Ishikawa (cell line): Measurements from ENCODE around the gene AK1.

ENCODE experiments used
- CEBPB ChIP-seq: IDR thresholded peaks from 2 replicates; pipeline ENCODE4 v1.6.1; 2012
- CREB1 ChIP-seq: IDR thresholded peaks from 2 replicates; pipeline ENCODE4 v1.6.1; 2012; ENCODE audit warnings: low read depth
- EGR1 ChIP-seq: IDR thresholded peaks from 2 replicates; pipeline ENCODE4 v1.6.1; 2012
- EP300 ChIP-seq: IDR thresholded peaks from 2 replicates; pipeline ENCODE4 v1.6.1; 2012; ENCODE audit warnings: borderline replicate concordance
- FOXM1 ChIP-seq: IDR thresholded peaks from 2 replicates; pipeline ENCODE4 v1.6.1; 2012; ENCODE audit warnings: low read depth, borderline replicate concordance
- MAX ChIP-seq: IDR thresholded peaks from 2 replicates; pipeline ENCODE4 v1.6.1; 2012
- NFIC ChIP-seq: IDR thresholded peaks from 2 replicates; pipeline ENCODE4 v1.6.1; 2012
- RAD21 ChIP-seq: IDR thresholded peaks from 2 replicates; pipeline ENCODE4 v1.6.1; 2012; ENCODE audit warnings: low read depth
- TAF1 ChIP-seq: IDR thresholded peaks from 2 replicates; pipeline ENCODE4 v1.6.1; 2012; ENCODE audit warnings: low read depth, mild to moderate bottlenecking
- TCF12 ChIP-seq: IDR thresholded peaks from 2 replicates; pipeline ENCODE4 v1.6.1; 2012; ENCODE audit warnings: low read depth
- TEAD4 ChIP-seq: IDR thresholded peaks from 2 replicates; pipeline ENCODE4 v1.6.1; 2012
- USF1 ChIP-seq: IDR thresholded peaks from 2 replicates; pipeline ENCODE4 v1.6.1; 2012
- YY1 ChIP-seq: IDR thresholded peaks from 2 replicates; pipeline ENCODE4 v1.6.1; 2012; ENCODE audit warnings: low read depth
- ZBTB7A ChIP-seq: IDR thresholded peaks from 2 replicates; pipeline ENCODE4 v1.6.1; 2012; ENCODE audit warnings: low read depth
- TF ChIP-seq, protein P1 (sequence below): IDR thresholded peaks from 2 replicates; pipeline ENCODE4 v1.6.1; 2012; ENCODE audit warnings: low read depth, mild to moderate bottlenecking

Gene AK1

DNA sequence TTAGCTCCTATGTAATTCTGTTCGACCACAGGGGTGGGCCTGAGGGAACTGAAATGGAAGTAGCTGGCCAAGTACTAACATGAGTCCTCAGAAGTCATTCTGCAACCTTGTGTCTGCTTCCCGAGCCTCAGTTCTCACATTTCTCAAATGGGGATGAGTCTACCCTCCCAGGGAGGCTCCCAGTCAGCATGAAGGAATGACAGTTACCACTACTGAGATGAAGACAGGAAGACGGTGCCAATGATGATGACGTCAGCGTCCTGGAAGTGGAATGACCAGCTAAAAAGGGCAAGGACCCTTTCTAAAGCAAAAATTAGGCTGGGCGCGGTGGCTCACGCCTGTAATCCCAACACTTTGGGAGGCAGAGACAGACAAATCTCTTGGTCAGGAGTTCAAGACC is 46.3 kb upstream of the AK1 start:
- TF ChIP-seq TEAD4 (no peak), EGR1 (no peak)

GRCh38 chr9:127923046-127923445 is 45.6 kb upstream of the AK1 start:
- TF ChIP-seq TCF12 (no peak), USF1 (no peak), NFIC (no peak), CREB1 (no peak), RAD21 (no peak), YY1 (no peak), EGR1 (no peak), CEBPB (no peak), ZBTB7A (no peak), TAF1 (no peak), MAX (no peak)
- TF ChIP-seq, protein P1, sequence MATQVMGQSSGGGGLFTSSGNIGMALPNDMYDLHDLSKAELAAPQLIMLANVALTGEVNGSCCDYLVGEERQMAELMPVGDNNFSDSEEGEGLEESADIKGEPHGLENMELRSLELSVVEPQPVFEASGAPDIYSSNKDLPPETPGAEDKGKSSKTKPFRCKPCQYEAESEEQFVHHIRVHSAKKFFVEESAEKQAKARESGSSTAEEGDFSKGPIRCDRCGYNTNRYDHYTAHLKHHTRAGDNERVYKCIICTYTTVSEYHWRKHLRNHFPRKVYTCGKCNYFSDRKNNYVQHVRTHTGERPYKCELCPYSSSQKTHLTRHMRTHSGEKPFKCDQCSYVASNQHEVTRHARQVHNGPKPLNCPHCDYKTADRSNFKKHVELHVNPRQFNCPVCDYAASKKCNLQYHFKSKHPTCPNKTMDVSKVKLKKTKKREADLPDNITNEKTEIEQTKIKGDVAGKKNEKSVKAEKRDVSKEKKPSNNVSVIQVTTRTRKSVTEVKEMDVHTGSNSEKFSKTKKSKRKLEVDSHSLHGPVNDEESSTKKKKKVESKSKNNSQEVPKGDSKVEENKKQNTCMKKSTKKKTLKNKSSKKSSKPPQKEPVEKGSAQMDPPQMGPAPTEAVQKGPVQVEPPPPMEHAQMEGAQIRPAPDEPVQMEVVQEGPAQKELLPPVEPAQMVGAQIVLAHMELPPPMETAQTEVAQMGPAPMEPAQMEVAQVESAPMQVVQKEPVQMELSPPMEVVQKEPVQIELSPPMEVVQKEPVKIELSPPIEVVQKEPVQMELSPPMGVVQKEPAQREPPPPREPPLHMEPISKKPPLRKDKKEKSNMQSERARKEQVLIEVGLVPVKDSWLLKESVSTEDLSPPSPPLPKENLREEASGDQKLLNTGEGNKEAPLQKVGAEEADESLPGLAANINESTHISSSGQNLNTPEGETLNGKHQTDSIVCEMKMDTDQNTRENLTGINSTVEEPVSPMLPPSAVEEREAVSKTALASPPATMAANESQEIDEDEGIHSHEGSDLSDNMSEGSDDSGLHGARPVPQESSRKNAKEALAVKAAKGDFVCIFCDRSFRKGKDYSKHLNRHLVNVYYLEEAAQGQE = no peak

DNA sequence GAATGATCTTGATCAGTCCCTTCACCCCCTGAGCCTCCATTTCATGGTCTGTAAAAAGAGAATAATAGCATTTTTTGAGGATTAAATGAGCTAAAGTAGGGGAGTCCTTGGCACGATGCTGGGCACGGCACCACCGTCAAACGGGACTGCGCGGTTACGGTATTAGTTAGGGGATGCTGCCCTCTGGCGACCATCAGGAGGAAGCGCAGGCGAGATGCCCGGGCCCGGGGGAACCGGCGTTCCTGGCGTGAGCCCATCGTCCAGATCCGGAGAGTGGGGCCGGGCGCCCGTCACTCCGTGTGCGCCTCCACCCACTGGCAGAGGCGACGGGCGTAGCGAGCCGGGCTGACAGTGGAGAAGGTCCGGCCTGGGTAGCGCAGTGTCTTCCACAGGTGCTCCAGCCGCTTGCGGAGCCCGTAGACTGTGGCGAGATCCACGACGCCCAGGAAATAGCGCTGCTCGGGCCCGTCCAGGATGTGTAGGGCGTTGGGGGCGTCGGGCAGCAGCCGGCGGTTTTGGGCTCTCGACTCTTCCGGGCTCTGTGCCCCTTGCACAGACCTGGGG is 44.2 kb upstream of the AK1 start:
- TF ChIP-seq RAD21 (peak; percentile 92), TEAD4 (no peak), MAX (0 out of 2 replicates have a peak, but pooled peaks have one; percentile 28), EGR1 (no peak), CREB1 (no peak), ZBTB7A (no peak)

DNA sequence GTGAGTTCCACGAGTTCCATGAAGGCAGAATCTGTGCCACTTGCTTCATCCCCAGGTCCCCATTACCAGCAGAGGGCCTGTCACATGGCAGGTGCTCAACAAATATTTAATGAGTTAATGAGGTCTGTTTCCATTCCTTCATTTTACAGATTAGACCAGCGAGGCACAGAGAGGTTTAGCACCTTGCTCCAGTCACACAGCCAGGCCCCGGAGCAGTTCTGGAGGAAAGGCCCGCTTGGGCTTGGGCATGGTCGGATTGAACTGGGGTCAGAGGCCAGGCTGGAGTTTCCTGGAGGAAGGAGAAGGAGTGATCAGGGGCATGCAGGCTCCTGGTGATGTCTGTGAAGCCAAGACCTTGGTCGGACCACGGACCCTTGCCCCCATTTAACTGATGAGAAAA is 43.3 kb upstream of the AK1 start:
- TF ChIP-seq EP300 (no peak), MAX (no peak), YY1 (no peak), CEBPB (no peak), ZBTB7A (no peak), EGR1 (no peak), RAD21 (no peak), CREB1 (no peak), FOXM1 (no peak), TEAD4 (no peak), NFIC (no peak), USF1 (no peak), TCF12 (no peak)
- TF ChIP-seq, protein P1 = no peak

GRCh38 chr9:127919253-127919815 is 41.9 kb upstream of the AK1 start:
- TF ChIP-seq FOXM1 = no peak
- peak; percentile 48; the same call in 1 of the 2 replicates for TF ChIP-seq MAX
- peak; percentile 48; the same call in 1 of the 2 replicates for TF ChIP-seq EP300
- peak; percentile 61; the same call in 1 of the 2 replicates for TF ChIP-seq TCF12
- TF ChIP-seq CREB1 = no peak
- peak; percentile 78 for TF ChIP-seq CEBPB
- peak; percentile 37; the same call in 1 of the 2 replicates for TF ChIP-seq NFIC
- peak; percentile 47 for TF ChIP-seq TEAD4
